Duodenal mucosa (tissue), 2 donors: ENCODE measurements around the gene CEP350.

Source experiments
- H3K27ac ChIP-seq: one replicate; pipeline ENCODE4 v1.7.0; 2013; ENCODE audit warnings: low read depth, low read length
- H3K27me3 ChIP-seq, 2 donors: one replicate each; pipeline ENCODE4 v1.7.0; 2013; ENCODE audit warnings: low read length in 2 of 2, control low read depth in 1 of 2; ENCODE audit not compliant: insufficient read depth in 2 of 2, control insufficient read depth in 1 of 2
- H3K36me3 ChIP-seq, 2 donors: one replicate each; pipeline ENCODE4 v1.7.0; 2013; ENCODE audit warnings: low read length in 2 of 2, control low read depth in 1 of 2; ENCODE audit not compliant: insufficient read depth in 2 of 2, control insufficient read depth in 1 of 2
- H3K4me1 ChIP-seq, 2 donors: one replicate each; pipeline ENCODE4 v1.7.0; 2013; ENCODE audit warnings: low read length in 2 of 2, control low read depth in 1 of 2; ENCODE audit not compliant: insufficient read depth in 2 of 2, control insufficient read depth in 1 of 2
- H3K4me3 ChIP-seq, 2 donors: one replicate each; pipeline ENCODE4 v1.7.0; 2013; ENCODE audit warnings: low read length in 2 of 2, low read depth in 1 of 2
- H3K9ac ChIP-seq, 2 donors: one replicate each; pipeline ENCODE4 v1.7.0; 2013; ENCODE audit warnings: low read length in 2 of 2, low read depth in 1 of 2
- H3K9me3 ChIP-seq, 2 donors: one replicate each; pipeline ENCODE4 v1.7.0; 2013; ENCODE audit warnings: low read length in 2 of 2, control low read depth in 1 of 2; ENCODE audit not compliant: control insufficient read depth in 1 of 2

CEP350 gene

DNA sequence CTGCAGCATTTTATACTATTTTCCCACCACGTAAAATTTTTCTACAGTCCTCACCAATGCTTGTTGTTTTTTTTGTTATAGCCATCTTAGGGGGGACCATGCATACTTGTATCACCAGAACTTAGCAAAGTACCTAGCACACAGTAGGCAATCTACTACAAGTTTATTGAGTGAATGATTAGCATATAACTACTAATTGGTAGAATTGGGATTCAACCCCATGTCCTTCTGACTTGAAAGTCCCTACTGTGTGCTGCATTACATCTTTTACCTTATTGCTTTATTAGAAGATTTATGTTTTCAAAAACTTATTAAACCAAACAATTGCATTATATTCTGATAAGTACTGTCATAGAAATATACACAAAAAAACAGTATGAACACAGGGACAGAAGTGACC is 92.1 kb downstream of the CEP350 start:
- Histone ChIP-seq H3K27ac (no peak overlapping the region), H3K36me3 (peaks cover 49 to 81% of the 10 kb centered on the region in 2 donors)

DNA sequence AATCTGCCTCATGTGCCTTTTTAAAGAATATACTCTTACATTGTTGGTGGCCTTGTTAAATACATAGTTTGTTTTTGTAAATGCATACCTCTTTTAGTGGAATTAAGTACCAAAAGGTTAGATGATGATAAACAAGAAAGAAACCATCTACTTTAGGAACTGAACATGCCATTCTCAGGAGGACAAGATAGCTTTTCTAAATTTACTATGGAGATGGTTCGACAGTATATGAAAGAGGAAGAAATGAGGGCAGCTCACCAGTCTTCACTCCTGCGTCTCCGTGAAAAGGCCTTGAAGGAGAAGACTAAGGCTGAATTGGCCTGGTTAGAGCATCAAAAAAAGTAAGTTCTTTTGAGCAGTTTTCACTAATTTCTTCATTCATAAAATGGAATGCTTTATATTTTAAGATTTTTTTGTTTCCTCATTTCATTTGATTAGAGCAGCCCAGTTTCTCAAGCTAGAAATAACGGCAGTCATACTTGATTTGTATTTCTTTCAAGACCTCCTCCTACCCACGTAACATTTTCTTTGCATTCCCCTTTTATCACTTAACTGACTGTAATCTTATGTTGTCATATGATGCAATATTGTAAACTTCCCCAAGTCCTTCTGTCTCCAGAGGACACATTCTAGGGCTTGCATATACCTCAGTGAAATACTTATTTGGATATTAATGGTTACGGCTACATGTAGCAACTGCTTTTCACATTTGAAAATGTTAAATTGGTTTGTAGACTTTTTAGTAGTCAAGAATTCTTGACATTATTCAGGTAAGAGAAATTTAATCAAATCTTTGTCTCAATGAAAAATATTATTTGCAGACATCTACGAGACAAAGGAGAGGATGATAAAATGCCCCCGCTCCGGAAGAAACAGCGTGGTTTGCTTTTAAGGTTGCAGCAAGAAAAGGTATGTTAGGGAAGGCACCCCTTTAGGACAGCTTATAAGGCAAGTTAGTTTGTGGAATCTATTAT is 99.3 kb downstream of the CEP350 start:
- H3K9me3 ChIP-seq: no peaks in the 10 kb centered on the region
- no peaks in the 10 kb centered on the region for H3K4me1 ChIP-seq
- no peak overlapping the region for H3K9ac ChIP-seq
- H3K36me3 ChIP-seq: peaks cover 25 to 60% of the 10 kb centered on the region in 2 donors
- H3K27ac ChIP-seq: no peak overlapping the region
- H3K4me3 ChIP-seq: no peak overlapping the region
- no peaks in the 10 kb centered on the region for H3K27me3 ChIP-seq

More for the DNA sequence above, 92.1 kb downstream of the CEP350 start:
- Histone ChIP-seq H3K4me3 (no peak overlapping the region), H3K4me1 (no peaks in the 10 kb centered on the region), H3K9me3 (no peaks in the 10 kb centered on the region), H3K27me3 (no peaks in the 10 kb centered on the region), H3K9ac (no peak overlapping the region)

DNA sequence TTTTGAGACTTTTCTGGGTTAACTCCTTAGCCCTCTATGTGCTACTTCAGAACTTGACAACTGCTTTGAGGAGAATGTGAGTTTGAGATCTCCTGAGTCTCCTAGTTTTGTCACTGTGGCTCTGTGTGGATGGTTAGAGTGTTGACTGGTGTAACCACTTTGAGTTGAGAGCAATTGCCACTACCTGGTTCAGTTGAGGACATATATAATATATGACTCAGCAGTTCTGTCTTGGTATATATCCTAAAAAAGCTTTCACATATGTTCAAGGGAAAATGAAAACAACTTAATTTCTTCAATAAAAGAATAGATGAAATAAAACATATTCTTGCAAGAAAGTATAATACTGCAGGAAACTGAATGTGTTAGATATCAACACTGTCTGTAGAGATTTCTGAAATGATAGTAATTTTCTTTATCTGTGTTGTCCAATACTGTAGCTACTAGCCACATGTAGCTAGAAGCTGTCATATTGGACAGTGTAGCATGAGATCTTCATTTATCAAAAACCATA is 103.3 kb downstream of the CEP350 start:
- H3K4me3 ChIP-seq: no peak overlapping the region
- no peaks in the 10 kb centered on the region for H3K4me1 ChIP-seq
- no peak overlapping the region for H3K9ac ChIP-seq
- peaks cover 7 to 41% of the 10 kb centered on the region in 2 donors for H3K36me3 ChIP-seq
- H3K27ac ChIP-seq: no peak overlapping the region
- no peaks in the 10 kb centered on the region for H3K27me3 ChIP-seq
- H3K9me3 ChIP-seq: no peaks in the 10 kb centered on the region

DNA sequence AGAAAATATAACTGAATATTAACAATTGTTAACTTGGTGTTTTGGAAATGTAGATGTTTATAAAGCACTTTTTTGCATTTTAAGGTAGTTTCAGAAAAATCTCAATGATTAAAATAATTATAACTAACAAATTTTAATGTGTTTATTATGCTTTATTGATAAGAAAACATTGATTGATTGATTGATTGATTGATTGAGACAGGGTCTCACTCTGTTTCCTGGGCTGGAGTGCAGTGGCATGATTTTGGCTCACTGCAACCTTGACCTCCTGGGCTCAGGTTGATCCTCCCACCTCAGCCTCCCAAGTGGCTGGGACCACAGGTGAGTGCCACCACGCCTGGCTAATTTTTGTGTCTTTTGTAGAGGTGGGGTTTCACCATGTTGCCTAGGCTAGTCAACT is 106.4 kb downstream of the CEP350 start:
- Histone ChIP-seq H3K27ac (no peak overlapping the region), H3K9me3 (no peaks in the 10 kb centered on the region), H3K27me3 (no peaks in the 10 kb centered on the region)

DNA sequence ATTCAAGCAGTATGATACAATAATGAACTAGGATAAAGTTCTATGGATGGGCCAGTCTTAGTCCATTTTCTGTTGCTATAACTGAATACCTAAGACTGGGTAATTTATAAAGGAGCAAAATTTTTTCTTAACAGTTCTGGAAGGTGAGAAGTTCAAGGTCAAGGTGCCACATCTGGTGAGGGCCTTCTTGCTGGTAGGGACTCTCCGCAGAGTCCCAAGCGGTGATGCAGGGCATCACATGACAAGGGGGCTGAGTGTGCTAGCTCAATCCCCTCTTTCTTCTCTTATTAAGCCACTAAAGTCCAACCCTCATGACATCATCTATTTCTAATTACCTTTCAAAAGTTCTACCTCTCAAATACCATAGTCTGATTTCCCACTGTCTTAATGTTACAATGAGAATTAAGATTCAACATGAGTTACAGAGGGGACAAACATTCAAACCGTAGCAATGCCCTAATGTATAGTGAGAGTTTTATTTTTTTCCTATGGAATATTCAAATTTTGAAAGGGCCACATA is 107.9 kb downstream of the CEP350 start:
- Histone ChIP-seq H3K27ac (no peak overlapping the region), H3K9me3 (no peaks in the 10 kb centered on the region), H3K9ac (no peak overlapping the region), H3K27me3 (no peaks in the 10 kb centered on the region), H3K36me3 (peaks cover 0 to 44% of the 10 kb centered on the region in 2 donors), H3K4me3 (no peak overlapping the region), H3K4me1 (no peaks in the 10 kb centered on the region)

More for the DNA sequence above, 106.4 kb downstream of the CEP350 start:
- Histone ChIP-seq H3K36me3 (peaks cover 2 to 44% of the 10 kb centered on the region in 2 donors), H3K9ac (no peak overlapping the region), H3K4me1 (no peaks in the 10 kb centered on the region), H3K4me3 (no peak overlapping the region)

DNA sequence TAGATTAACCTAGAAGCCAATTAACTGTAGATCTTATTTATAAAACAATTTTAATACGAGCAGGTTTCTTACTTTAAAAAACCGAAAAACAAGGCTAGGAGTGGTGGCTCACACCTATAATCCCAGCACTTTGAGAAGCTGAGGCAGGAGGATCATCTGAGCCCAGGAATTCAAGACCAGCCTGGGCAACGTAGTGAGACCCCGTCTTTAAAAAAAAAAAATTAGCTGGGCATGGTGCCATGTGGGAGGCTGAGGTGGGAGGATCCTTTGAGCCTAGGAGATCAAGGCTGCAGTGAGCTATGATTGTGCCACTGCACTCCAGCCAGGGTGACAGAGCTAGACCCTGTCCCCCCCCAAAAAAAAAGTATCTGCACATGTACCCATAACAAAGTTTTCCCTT is 110.8 kb downstream of the CEP350 start:
- Histone ChIP-seq H3K36me3 (peaks cover 0 to 61% of the 10 kb centered on the region in 2 donors), H3K4me3 (no peak overlapping the region), H3K9ac (no peak overlapping the region), H3K4me1 (no peaks in the 10 kb centered on the region), H3K27me3 (no peaks in the 10 kb centered on the region), H3K27ac (no peak overlapping the region), H3K9me3 (no peaks in the 10 kb centered on the region)

DNA sequence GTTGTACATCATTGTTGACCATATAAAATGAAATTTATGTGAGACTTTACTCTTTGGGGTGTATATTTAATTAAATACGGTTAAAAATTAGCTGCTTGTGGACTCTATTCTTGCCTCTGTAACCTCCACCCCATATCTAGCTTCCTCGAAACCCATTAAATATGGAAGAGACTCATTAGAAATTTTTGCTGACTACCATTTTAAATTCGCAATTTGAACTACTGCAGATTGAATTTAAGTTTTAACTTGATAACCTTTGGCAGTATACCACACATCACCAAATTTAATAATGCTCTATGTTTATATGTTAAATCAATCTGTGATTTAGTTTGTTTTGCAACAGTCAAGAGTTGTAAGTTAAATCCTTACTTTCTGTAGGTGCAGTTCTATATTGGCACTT is 111.5 kb downstream of the CEP350 start:
- Histone ChIP-seq H3K9ac (no peak overlapping the region), H3K9me3 (no peaks in the 10 kb centered on the region), H3K4me1 (no peaks in the 10 kb centered on the region), H3K36me3 (peaks cover 0 to 65% of the 10 kb centered on the region in 2 donors), H3K27me3 (no peaks in the 10 kb centered on the region), H3K27ac (no peak overlapping the region), H3K4me3 (no peak overlapping the region)

DNA sequence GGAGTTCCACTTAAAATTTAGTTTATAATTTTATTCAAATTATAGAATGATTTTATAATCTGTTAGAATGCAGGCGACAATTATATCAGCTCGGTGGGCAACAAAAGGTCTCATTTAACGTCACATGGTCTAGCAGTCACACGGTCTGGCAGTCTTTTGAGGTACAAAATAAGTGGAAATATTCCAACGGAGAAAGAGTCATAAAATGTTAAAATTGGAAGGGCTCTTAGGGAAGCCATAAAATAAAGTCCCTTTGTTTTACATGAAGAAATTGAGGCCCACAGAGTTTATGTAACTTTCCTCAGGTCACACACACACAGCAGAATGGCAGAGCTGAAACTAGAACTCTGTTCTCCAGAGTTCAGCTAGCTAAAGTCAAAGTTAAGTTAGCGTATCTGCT is 115.7 kb downstream of the CEP350 start:
- no peaks in the 10 kb centered on the region for H3K9me3 ChIP-seq
- no peaks in the 10 kb centered on the region for H3K4me1 ChIP-seq
- H3K9ac ChIP-seq: no peak overlapping the region
- no peak overlapping the region for H3K4me3 ChIP-seq
- H3K36me3 ChIP-seq: peaks cover 5 to 65% of the 10 kb centered on the region in 2 donors
- no peak overlapping the region for H3K27ac ChIP-seq
- H3K27me3 ChIP-seq: no peaks in the 10 kb centered on the region

DNA sequence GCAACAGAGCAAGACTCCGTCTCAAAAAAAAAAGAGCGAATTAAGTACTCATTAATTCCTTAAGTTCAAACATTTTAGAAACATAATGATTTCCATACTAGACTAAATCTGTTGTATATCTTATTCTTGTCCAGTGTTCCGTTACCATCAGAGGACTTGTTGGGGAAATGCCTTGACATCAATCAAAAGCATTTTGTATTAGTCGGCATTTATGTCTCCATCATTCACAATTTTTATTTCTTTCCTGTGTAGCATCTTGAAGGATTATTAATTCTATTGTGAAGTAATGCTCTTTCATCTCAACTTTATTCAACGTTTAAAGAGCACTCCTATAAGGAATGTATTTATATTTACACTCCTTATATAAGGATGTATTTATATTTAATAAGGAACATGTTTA is 117.1 kb downstream of the CEP350 start:
- Histone ChIP-seq H3K27me3 (no peaks in the 10 kb centered on the region), H3K36me3 (peaks cover 5 to 66% of the 10 kb centered on the region in 2 donors), H3K4me3 (no peak overlapping the region), H3K9ac (no peak overlapping the region), H3K9me3 (no peaks in the 10 kb centered on the region), H3K4me1 (no peaks in the 10 kb centered on the region), H3K27ac (no peak overlapping the region)

DNA sequence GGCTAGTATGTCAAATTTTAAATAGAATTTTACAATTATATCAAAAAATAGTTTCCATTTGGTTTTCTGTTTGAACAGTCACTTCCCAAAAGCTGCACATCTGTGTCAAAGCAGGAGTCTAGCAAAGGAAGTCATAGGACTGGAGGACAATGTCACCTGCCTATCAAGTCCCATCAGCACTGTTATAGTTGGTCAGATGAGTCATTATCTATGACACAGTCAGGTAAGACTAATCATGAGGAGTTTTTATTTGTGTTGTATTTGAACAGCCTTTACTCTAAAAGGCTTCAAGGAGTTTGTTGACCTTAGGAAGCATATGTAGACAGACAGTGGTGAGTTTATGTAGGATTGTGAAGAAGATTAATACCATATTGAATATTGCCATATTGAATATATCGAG is 125.8 kb downstream of the CEP350 start:
- no peaks in the 10 kb centered on the region for H3K27me3 ChIP-seq
- no peak overlapping the region for H3K27ac ChIP-seq
- peaks cover 4 to 52% of the 10 kb centered on the region in 2 donors for H3K36me3 ChIP-seq
- H3K4me3 ChIP-seq: no peak overlapping the region
- H3K9ac ChIP-seq: no peak overlapping the region
- no peaks in the 10 kb centered on the region for H3K9me3 ChIP-seq
- H3K4me1 ChIP-seq: no peaks in the 10 kb centered on the region
